GM19324 (cell line): ENCODE measurements around the gene NCOR2.

Experiments
- ATAC-seq: cut with Tn5 transposase; IDR thresholded peaks from one replicate; pipeline ENCODE4 v1.9.1; 2021; ENCODE audit warnings: mild to moderate bottlenecking, moderate library complexity; ENCODE audit not compliant: unreplicated experiment, low FRiP score

Gene NCOR2

DNA sequence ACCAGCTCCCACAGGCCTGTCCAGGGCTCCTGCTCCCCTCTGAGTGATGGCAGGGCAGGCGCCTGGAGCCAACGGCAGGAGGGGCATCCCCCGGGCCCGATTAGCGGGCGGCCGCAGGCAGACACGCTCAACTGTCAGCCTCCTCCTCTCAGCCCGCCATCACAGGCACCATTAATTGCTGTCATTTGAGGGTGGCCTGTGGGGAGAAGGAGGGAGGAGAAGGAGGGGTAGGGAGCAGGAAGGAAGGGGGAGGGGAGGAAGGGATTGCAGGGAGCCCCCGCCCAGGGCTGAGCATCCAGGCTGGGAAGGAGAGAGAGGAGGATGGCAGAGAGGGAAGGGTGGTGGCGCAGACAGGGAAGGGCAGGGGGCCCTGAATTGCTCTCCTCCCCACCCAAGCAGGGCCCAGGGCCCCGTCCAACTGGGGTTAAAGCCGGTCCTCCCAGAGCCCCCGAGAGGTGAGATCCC is 36.1 kb downstream of the NCOR2 start:
- no peak for ATAC-seq

DNA sequence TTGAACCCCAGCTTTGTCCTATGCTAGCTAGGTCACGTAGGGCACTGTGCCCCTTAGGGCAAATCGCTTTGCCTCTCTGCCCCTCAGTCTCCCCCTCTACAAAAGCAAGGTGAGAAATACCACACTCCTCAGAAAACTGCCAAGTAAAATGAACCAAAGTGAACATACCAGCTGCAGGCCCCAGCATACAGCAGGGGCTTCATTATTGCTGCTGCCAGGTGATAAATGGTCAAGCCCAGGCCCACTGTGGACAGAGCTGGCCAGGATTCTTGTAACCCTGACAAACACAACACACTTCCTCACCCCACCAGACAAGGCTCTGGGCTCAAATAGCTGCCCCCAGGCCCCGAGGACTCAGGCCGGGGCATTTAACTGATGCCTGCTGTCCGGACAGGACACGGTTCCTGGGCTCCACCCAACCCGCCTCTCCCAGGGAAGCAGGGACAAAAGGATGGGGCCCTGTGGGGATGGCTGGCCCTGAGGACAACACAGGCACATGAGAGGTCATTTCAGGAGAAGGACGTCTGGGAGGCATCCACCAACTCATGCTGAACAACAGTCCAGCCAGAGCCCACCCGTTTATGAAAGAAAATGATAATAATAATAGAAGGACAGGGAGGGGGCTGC is 36.7 kb downstream of the NCOR2 start:
- no peak for ATAC-seq

DNA sequence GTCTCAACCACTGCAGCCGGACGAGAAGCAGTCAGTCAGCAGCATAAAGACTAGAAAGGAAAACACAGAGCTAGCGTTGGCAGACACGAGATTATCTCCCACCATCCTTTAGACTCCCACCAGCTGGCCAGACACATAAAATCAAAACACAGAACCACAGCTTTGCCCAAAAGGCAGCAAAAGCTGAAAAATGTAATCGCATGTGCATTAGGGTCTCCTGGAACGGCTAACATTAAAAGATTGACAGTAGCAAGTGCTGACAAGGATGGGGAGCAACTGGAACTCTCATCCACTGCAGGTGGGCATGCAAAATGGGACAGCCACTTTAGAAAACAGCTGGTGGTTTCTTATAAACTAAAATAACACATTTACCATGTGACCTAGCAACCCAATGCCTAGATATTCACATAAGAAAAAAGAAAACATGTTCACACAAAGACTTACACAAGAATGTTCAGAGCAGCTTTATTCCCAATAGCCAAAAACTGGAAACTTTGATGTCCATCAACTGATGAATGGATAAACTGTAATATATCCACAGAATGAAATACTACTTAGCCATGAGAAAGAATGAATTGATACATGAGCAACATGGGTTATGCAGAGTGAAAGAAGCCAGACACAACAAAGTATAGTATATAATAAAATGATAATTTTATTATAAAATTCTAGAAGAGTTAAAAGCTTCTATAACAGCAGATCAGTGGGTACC is 37.7 kb downstream of the NCOR2 start:
- no peak for ATAC-seq

DNA sequence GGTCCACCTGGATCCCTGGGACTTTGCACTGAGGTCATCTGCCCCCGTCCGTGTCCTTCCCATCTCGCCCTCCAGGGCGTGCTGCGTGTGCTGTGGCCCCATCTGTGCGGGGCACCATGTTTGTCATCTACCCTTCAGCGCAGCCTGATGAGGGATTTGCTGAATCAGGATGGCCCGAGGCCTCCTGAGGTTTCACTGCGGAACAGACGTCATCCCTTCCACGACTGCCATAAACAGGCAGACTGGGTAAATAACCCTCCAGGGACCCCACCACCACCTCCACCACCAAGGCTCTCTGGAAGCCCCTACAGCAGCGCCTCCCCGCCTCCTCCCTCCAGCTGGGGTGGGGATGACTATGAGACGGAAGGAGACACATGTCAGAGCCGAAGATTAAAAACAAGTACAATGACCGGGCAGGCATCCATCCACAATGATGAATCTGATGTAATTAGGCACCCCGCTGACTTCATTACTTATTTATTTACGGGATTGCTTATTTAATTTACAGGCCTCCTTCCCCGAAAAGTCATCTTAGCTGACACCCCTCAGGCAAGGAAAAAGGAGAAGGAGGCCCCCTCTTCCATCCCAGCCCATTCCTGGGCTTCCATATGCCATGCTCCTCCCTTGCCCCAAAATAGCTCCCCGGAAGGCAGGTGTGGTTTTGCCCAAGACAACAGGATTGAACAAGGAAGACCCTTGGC is 39.4 kb downstream of the NCOR2 start:
- no peak for ATAC-seq

DNA sequence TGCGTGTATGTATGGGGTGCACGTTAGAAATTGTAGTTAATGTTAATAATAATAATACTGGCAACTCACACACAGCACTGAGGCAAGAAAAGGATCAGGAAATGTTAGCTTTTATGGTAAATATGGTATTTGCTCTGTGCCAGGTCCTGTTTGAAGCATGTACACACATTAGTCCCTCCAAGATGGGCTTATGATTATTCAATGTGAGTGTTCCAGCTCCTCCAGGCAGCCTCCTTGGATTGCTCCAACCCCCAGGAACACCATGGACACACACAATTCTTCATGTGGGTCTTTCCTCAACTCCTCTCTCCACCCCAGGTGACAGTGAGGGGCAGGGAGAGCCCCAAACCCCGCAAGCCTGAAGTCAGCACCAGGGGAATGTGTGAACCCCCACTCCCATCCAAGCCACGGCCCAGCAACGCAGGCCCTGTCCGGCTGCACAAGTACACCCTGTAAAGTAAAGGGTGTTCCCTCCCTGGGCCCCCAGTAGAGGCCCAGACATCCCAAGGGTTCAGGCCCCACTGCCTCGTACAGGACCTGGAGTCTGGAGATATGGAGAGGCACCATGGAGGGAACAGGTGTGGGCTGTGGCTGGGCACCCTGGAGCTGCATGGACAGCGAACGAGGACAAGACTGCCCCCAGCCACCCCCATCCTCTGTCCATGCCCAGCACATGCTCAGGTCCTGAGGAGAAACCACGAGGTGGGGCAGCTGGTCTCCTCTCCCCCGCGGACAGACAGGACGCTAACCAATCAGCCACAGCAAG is 41.3 kb downstream of the NCOR2 start:
- no peak for ATAC-seq

DNA sequence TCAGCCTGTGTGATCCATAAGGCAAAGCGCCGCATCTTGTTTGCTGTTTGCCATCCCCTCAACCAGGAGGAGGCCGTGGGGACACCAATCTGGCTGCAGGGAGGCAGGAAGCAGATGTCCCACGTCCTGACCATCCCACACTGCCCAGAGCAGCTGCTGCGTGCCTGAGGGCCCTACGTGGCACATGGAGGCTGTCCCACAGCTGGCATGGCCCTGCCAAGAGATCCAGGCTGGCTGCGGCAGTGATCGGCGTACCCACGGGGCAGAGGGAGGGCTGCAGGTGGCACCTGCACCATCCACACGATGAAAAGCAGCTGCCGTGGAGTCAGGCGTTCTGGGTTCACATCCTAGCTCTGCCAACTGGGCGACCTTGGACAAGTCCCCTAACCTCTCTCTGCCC is 42.0 kb downstream of the NCOR2 start:
- ATAC-seq = no peak

DNA sequence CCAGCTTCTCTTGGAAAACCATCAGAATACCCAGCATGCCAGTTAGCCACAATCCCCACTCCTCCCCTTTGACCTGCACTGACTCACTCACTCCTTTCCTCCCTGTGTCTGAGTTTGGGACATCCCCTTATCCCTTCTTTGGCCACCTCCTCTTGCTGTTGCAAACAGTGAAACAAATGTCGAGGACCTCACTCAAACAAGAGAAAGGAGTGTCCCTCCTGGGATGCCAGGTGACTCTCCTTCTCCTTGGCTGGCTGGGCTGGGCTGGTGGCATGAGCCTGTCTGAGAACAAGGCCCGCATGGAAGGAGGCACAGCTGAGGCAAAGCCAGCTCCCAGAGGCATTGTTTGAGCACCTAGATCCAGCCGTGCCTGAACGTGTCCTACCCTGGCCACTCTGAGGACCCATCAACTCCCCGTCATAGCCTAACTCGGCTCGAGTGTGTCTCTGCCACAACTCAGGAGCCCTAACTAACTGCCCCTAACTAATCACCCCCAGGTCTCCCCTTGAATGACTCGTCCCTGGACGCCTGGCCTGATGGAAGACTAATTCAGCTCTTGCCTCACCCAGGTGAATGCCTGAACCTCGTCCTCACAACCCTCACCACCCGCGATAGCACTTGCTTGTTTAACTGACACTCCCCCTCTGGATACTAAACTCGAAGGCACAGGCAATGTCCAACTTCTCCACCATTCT is 43.0 kb downstream of the NCOR2 start:
- no peak for ATAC-seq

DNA sequence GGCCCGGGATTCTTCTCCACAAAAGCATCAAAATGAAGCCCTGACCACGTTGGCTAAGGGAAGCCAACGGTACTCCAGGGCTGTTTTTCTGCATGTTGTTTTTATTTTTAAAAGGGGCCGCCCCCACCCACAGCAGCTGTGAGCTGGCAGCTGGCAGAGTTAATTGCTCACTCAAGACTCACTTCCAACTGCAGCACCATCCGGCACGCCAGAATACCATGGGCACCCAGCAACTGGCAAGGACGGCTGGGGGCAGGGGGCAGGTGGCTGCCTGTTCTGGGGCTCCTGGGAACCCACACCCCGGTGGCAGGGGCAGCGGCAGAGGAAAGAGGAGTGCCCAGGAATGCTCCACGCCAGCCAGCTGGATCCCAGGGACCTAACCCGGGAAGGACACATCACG is 44.3 kb downstream of the NCOR2 start:
- no peak for ATAC-seq

DNA sequence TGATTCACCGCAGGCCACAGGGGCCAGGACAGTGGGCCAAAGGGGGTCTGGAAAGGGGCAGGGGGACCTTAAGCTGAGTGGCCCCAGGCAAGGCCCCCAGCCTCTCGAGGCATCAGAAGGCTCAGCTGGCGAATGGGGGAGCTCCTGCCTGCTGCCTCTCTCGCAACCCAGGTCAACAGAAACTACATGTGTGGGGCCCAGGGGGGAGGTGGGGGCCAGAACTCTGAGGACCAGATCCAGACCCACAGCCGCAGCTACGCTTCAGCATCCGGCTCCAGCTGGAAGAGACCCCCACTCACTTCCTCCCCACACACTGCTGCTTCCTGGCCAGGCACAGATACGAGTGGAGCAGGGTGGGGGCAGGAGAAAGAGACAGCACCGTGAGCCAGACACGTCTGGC is 46.5 kb downstream of the NCOR2 start:
- no peak for ATAC-seq

DNA sequence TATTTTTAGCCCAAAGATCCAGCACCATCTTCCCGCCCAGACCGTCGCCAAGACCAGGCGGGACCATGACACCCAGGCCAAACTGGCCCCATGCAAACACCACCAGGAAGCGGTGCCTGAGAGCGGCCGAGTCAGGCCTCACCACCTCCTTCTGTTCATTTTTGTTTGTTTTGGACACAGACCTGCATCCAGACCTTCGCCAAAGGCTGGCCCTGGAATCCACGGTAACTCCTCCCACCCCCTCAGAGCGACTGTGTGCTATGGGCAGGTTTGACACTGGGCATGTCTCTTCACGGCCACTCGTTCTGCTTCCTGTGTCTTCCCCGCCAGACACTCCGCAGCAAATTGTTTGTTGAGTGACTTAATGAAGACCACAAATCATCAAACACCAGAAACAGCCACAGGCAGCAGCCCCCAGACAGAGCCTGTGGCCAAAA is 47.1 kb downstream of the NCOR2 start:
- no peak for ATAC-seq

DNA sequence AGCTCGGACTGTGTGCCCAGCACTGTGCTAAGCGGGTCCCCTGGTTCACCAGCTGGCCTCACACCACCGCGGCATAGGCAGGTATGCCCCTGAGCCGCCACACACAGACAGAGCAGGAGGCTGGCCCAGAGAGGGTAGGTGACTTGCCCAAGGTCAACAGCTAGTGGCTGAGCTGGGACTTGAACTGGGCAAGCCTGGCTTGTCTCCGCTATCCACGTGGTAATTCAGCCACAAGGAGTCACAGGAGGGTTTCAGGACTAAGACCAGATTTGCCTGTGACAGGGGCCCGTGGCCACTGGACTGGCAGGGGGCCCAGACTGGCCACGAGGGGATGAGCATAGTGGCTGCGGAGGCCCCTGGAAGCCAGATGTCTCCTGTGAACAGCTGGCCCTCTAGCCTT is 47.7 kb downstream of the NCOR2 start:
- no peak for ATAC-seq

DNA sequence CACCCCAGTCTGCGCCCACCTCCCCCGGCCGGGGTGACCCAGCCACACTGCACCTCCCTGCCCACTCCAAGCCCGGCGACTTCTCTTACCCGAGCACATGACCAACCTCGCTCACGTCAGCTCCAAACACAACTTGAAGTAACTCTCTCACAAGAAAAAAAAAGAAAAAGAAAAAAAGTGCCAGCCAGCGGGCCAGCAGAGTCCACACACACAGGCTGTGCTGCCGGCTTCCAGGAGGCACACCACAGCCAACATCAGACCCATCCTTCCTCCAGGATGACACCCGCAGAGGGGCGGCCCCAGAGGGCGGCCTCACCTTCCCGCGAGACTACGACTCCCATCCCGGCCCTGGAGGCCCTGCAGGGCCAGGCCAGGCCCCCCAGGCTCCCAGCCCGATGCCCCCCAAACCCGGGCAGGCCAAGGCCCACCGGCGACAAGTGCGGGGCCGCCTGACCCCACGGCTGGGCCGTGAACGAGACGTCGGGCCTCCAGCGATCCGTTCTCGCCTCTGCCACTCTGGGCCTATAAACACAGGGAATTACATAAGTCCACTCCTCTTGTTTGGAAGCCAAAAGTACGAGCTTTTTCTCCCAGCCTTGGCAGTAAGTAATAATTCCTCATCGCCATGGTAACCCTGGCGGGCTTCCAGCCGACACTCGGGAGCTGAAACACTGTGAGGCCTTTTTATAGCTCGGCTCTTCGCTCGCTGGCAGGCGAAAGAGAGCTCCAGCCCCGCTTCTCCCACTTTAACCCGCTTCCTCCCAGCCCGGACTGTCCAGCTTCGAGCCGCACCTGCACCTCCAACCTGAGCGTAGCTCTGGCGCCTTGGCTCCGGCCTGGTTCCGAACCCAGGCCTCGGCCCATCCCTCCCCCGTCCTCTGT is 49.1 kb downstream of the NCOR2 start:
- ATAC-seq = no peak
